ENCODE results near the gene MAJIN.
"Not testable (repeated sequence)": the region's sequence is repeated elsewhere in the genome, so short reads cannot be mapped to it uniquely, and the experiment has no call there.

Gene MAJIN

DNA sequence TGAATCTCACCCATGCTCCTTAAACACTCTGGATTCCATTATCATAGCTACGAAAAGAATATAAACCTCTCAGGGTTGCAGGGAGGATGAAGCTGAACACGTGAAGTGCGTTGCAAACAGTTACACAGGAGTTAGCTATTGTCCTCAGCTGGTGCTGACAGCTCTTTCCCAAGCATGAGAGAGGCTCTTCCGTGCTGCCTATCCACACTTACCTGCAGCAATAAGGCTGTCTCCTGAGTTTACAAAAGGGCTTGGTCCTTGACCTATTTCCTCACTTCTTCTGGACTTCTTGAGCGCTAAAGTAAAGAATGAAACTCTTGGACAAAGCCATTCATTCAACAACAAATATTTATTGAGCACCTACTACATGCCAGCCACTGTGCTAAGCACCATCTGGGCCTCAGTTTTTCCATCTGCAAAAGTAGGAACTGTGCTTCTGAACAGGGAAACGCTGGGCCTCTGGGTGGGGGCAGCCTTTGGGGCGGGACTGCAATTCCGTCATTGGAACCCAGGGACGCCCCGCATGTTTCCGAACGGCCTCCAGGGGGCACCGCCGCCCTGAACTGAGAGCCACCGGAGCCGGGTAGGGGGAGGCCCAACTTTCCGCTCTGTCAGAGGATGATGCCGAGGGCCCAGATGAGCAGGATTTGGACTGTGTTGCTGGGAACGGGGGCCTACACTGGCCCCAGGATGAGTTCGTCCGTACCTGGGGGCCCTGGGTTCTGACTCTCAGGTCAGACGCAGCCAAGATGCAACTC, 41.4 kb upstream of the MAJIN start:
- H3K36me3 ChIP-seq (ENCODE audit: control insufficient read depth in 1 of 2, insufficient read depth in 2 of 2, low read length in 2 of 2) = peaks cover 4 to 5% of the 10 kb centered on the region in 2 experiments
- peak overlapping the region; percentile 86 for H2BK5ac ChIP-seq (ENCODE audit: low read depth, low read length, poor library complexity)
- peak overlapping the region; percentile 100 for H2AFZ ChIP-seq (ENCODE audit: insufficient read depth, low read length, poor library complexity)
- H3K23ac ChIP-seq (ENCODE audit: low read length) = no peak overlapping the region
- DNase-seq = peak; percentile 87 to 92
- peaks cover 8% of the 10 kb centered on the region for H3K79me1 ChIP-seq (ENCODE audit: low read length)
- peak overlapping the region; percentile 100 for H3K14ac ChIP-seq (ENCODE audit: low read length)
- peaks cover 9% of the 10 kb centered on the region for H3K79me2 ChIP-seq (ENCODE audit: control insufficient read depth, insufficient read depth, low read length, poor library complexity)
- H3K4me2 ChIP-seq (ENCODE audit: low read length) = peak overlapping the region; percentile 87
- H4K12ac ChIP-seq (ENCODE audit: low read depth, low read length) = peak overlapping the region; percentile 100
- H2BK12ac ChIP-seq (ENCODE audit: low read length) = peak overlapping the region; percentile 79
- peak overlapping the region; percentile 100 for H4K8ac ChIP-seq (ENCODE audit: low read depth, low read length)
- peak overlapping the region; percentile 88 for H2AK5ac ChIP-seq (ENCODE audit: low read length)
- peak overlapping the region; percentile 97 for H2BK120ac ChIP-seq (ENCODE audit: insufficient read depth, low read length, poor library complexity)
- peak overlapping the region; percentile 98 for H4K91ac ChIP-seq (ENCODE audit: low read depth, low read length)
- H3K4me1 ChIP-seq (ENCODE audit: control insufficient read depth in 1 of 2, insufficient read depth in 2 of 2, low read length in 2 of 2) = peaks cover 4 to 6% of the 10 kb centered on the region in 2 experiments
- WGBS (ENCODE audit: extremely low coverage, insufficient coverage, insufficient read length) = no CpG with 5 or more reads among the region's 22 CpGs
- H3K27me3 ChIP-seq (ENCODE audit: insufficient read depth, low read length) = no peaks in the 10 kb centered on the region
- H3K4me3 ChIP-seq (ENCODE audit: low read depth, low read length) = peak overlapping the region; percentile 82
- H3K27ac ChIP-seq (ENCODE audit: low read depth, low read length) = peak overlapping the region; percentile 94
- peak overlapping the region; percentile 94 for H3K4ac ChIP-seq (ENCODE audit: low read depth, low read length)
- H3K9ac ChIP-seq (ENCODE audit: low read length) = peak overlapping the region; percentile 78
- H3K18ac ChIP-seq (ENCODE audit: low read length) = peak overlapping the region; percentile 99
- no peaks in the 10 kb centered on the region for H3K9me3 ChIP-seq (ENCODE audit: insufficient read depth, low read depth, low read length)

DNA sequence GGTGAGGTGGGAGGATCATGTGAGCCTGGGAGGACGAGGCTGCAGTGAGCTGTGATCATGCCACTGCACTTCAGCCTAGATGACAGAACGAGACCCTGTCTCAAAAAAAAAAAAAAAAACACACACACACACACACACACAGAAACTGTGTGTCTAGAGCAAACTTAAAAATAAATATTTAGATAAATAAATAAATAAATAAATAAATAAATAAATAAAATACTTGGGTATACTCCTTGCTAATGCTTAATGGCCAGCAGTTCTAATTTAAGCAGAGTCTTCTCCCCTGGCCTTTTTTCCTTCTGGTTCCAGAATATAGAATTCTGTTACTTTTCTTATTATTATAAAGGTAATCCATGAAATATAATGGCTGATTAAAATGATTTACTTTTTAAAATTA, 37.0 kb upstream of the MAJIN start:
- no CpG with 5 or more reads among the region's 2 CpGs for WGBS (ENCODE audit: extremely low coverage, insufficient coverage, insufficient read length)
- Histone ChIP-seq H3K14ac (ENCODE audit: low read length) (no peak overlapping the region), H2AFZ (ENCODE audit: insufficient read depth, low read length, poor library complexity) (no peak overlapping the region), H2BK120ac (ENCODE audit: insufficient read depth, low read length, poor library complexity) (no peak overlapping the region), H3K79me1 (ENCODE audit: low read length) (peaks cover 4% of the 10 kb centered on the region), H3K4ac (ENCODE audit: low read depth, low read length) (no peak overlapping the region), H3K4me3 (ENCODE audit: low read depth, low read length) (no peak overlapping the region), H3K27ac (ENCODE audit: low read depth, low read length) (no peak overlapping the region), H4K91ac (ENCODE audit: low read depth, low read length) (no peak overlapping the region), H3K18ac (ENCODE audit: low read length) (no peak overlapping the region), H3K27me3 (ENCODE audit: insufficient read depth, low read length) (no peaks in the 10 kb centered on the region), H3K79me2 (ENCODE audit: control insufficient read depth, insufficient read depth, low read length, poor library complexity) (peaks cover 3% of the 10 kb centered on the region), H4K12ac (ENCODE audit: low read depth, low read length) (no peak overlapping the region), H3K9me3 (ENCODE audit: insufficient read depth, low read depth, low read length) (no peaks in the 10 kb centered on the region), H3K36me3 (ENCODE audit: control insufficient read depth in 1 of 2, insufficient read depth in 2 of 2, low read length in 2 of 2) (no peaks in the 10 kb centered on the region), H3K9ac (ENCODE audit: low read length) (no peak overlapping the region), H2BK5ac (ENCODE audit: low read depth, low read length, poor library complexity) (no peak overlapping the region), H2BK12ac (ENCODE audit: low read length) (no peak overlapping the region), H3K4me1 (ENCODE audit: control insufficient read depth in 1 of 2, insufficient read depth in 2 of 2, low read length in 2 of 2) (peaks cover 4 to 6% of the 10 kb centered on the region in 2 experiments), H3K4me2 (ENCODE audit: low read length) (no peak overlapping the region), H3K23ac (ENCODE audit: low read length) (no peak overlapping the region), H4K8ac (ENCODE audit: low read depth, low read length) (no peak overlapping the region), H2AK5ac (ENCODE audit: low read length) (no peak overlapping the region)
- DNase-seq = no peak

- Histone ChIP-seq H3K14ac (ENCODE audit: low read length) (no peak overlapping the region), H2AK5ac (ENCODE audit: low read length) (no peak overlapping the region), H4K8ac (ENCODE audit: low read depth, low read length) (no peak overlapping the region), H3K4me1 (ENCODE audit: control insufficient read depth in 1 of 2, insufficient read depth in 2 of 2, low read length in 2 of 2) (peaks cover 2 to 4% of the 10 kb centered on the region in 2 experiments), H4K12ac (ENCODE audit: low read depth, low read length) (no peak overlapping the region), H3K23ac (ENCODE audit: low read length) (no peak overlapping the region), H3K27me3 (ENCODE audit: insufficient read depth, low read length) (no peaks in the 10 kb centered on the region), H3K9me3 (ENCODE audit: insufficient read depth, low read depth, low read length) (no peaks in the 10 kb centered on the region), H3K18ac (ENCODE audit: low read length) (no peak overlapping the region), H2AFZ (ENCODE audit: insufficient read depth, low read length, poor library complexity) (no peak overlapping the region), H3K9ac (ENCODE audit: low read length) (no peak overlapping the region), H3K4me2 (ENCODE audit: low read length) (no peak overlapping the region), H3K36me3 (ENCODE audit: control insufficient read depth in 1 of 2, insufficient read depth in 2 of 2, low read length in 2 of 2) (no peaks in the 10 kb centered on the region), H3K27ac (ENCODE audit: low read depth, low read length) (no peak overlapping the region), H2BK5ac (ENCODE audit: low read depth, low read length, poor library complexity) (no peak overlapping the region), H2BK12ac (ENCODE audit: low read length) (no peak overlapping the region), H4K91ac (ENCODE audit: low read depth, low read length) (no peak overlapping the region), H3K79me2 (ENCODE audit: control insufficient read depth, insufficient read depth, low read length, poor library complexity) (no peaks in the 10 kb centered on the region), H2BK120ac (ENCODE audit: insufficient read depth, low read length, poor library complexity) (no peak overlapping the region), H3K4ac (ENCODE audit: low read depth, low read length) (no peak overlapping the region), H3K4me3 (ENCODE audit: low read depth, low read length) (no peak overlapping the region), H3K79me1 (ENCODE audit: low read length) (no peaks in the 10 kb centered on the region)
- no peak for DNase-seq
- WGBS (ENCODE audit: extremely low coverage, insufficient coverage, insufficient read length) = no CpG with 5 or more reads among the region's 7 CpGs
These were observed 36.1 kb upstream of the MAJIN start for GRCh38 chr11:65008016-65008415.

- not testable (repeated sequence) for H4K12ac ChIP-seq (ENCODE audit: low read depth, low read length); H3K4me2 ChIP-seq (ENCODE audit: low read length); H4K8ac ChIP-seq (ENCODE audit: low read depth, low read length); H3K9me3 ChIP-seq (ENCODE audit: insufficient read depth, low read depth, low read length); H3K4me1 ChIP-seq (ENCODE audit: control insufficient read depth in 1 of 2, insufficient read depth in 2 of 2, low read length in 2 of 2); H3K14ac ChIP-seq (ENCODE audit: low read length); H3K36me3 ChIP-seq (ENCODE audit: control insufficient read depth in 1 of 2, insufficient read depth in 2 of 2, low read length in 2 of 2); H3K23ac ChIP-seq (ENCODE audit: low read length); H2AK5ac ChIP-seq (ENCODE audit: low read length); H4K91ac ChIP-seq (ENCODE audit: low read depth, low read length); H3K79me1 ChIP-seq (ENCODE audit: low read length); H3K79me2 ChIP-seq (ENCODE audit: control insufficient read depth, insufficient read depth, low read length, poor library complexity); H2BK5ac ChIP-seq (ENCODE audit: low read depth, low read length, poor library complexity); H2BK120ac ChIP-seq (ENCODE audit: insufficient read depth, low read length, poor library complexity); H3K4me3 ChIP-seq (ENCODE audit: low read depth, low read length); H3K27me3 ChIP-seq (ENCODE audit: insufficient read depth, low read length); H3K18ac ChIP-seq (ENCODE audit: low read length); H2AFZ ChIP-seq (ENCODE audit: insufficient read depth, low read length, poor library complexity); H3K4ac ChIP-seq (ENCODE audit: low read depth, low read length); H3K27ac ChIP-seq (ENCODE audit: low read depth, low read length); H3K9ac ChIP-seq (ENCODE audit: low read length); H2BK12ac ChIP-seq (ENCODE audit: low read length); DNase-seq
- WGBS (ENCODE audit: extremely low coverage, insufficient coverage, insufficient read length) = no CpG with 5 or more reads among the region's 3 CpGs
These were observed 32.1 kb upstream of the MAJIN start for GRCh38 chr11:65003968-65004367.

Measured in trophoblast cell (in vitro differentiated cells and primary cell).